PC-9 (cell line): ENCODE data around the gene CCDC85C. TPM values are rescaled to one million over a fixed set of nuclear protein-coding genes. Genes with fewer than 3 reads are reported as not detected.
A peak's percentile ranks its signal among the peaks of the same experiment; 100 is the strongest.

Source experiments
- BruUV-seq: library from RNA; stranded (reverse); fragments of 400-500 nt; replicated peaks from 2 replicates; lab custom pipeline; 2021; lab: Mats Ljungman, UMichigan
- CTCF ChIA-PET: fragments of 300-600 bp; sonication (Branson Sonifier 250); formaldehyde crosslinking; loops from one replicate; lab custom pipeline; 2022; ENCODE audit warnings: antibody characterized with exemption; lab: Charles Lee
- POLR2A ChIA-PET: fragments of 300-600 bp; sonication (Branson Sonifier 250); formaldehyde crosslinking; loops from one replicate; lab custom pipeline; 2022; ENCODE audit warnings: antibody characterized with exemption; ENCODE audit not compliant: unreplicated experiment; lab: Charles Lee
- DNase-seq, 2 experiments: peaks; one replicate each; pipeline versions ENCODE4 v3.0.0 to v3.0.0-alpha.2; 2015 to 2022; ENCODE audit warnings: mixed read lengths in 1 of 2
- H2AFZ ChIP-seq: fragments of 200-600 bp; sonication (generic); 2 replicates; pipeline ENCODE4 v1.8.1; 2017; ENCODE audit warnings: antibody characterized with exemption
- H3F3A ChIP-seq: fragments of 200-600 bp; sonication (generic); 2 replicates; pipeline ENCODE4 v1.8.1; 2017; ENCODE audit warnings: antibody characterized with exemption, mild to moderate bottlenecking, low read depth; ENCODE audit not compliant: insufficient read depth
- H3K27ac ChIP-seq: fragments of 200-600 bp; sonication (generic); 2 replicates; pipeline ENCODE4 v1.6.1; 2016; ENCODE audit warnings: mixed run types
- H3K27me3 ChIP-seq: fragments of 200-600 bp; sonication (generic); 2 replicates; pipeline ENCODE4 v1.6.1; 2016; ENCODE audit warnings: low read depth, mixed run types; ENCODE audit not compliant: insufficient read depth
- H3K36me3 ChIP-seq: fragments of 200-600 bp; sonication (generic); 2 replicates; pipeline ENCODE4 v1.6.1; 2016; ENCODE audit warnings: low read depth, mixed run types
- H3K4me1 ChIP-seq: fragments of 200-600 bp; sonication (generic); replicated peaks from 2 replicates; pipeline ENCODE4 v1.6.1; 2016; ENCODE audit warnings: mixed run types; ENCODE audit not compliant: insufficient read depth
- H3K4me2 ChIP-seq: fragments of 200-600 bp; sonication (generic); 2 replicates; pipeline ENCODE4 v1.6.1; 2017; ENCODE audit warnings: mixed run types
- H3K4me3 ChIP-seq: fragments of 200-600 bp; sonication (generic); 2 replicates; pipeline ENCODE4 v1.6.1; 2016; ENCODE audit warnings: mixed run types
- H3K79me2 ChIP-seq: fragments of 200-600 bp; sonication (generic); 2 replicates; pipeline ENCODE4 v1.6.1; 2017; ENCODE audit warnings: low read depth, mixed run types
- H3K9me2 ChIP-seq: fragments of 200-600 bp; sonication (generic); 2 replicates; pipeline ENCODE4 v1.8.1; 2017; ENCODE audit warnings: mild to moderate bottlenecking; ENCODE audit not compliant: insufficient read depth
- H3K9me3 ChIP-seq: fragments of 200-600 bp; sonication (generic); 2 replicates; pipeline ENCODE4 v1.8.1; 2016; ENCODE audit warnings: low read depth; ENCODE audit not compliant: insufficient read depth
- H4K20me1 ChIP-seq: fragments of 200-600 bp; sonication (generic); 2 replicates; pipeline ENCODE4 v1.8.1; 2017; ENCODE audit not compliant: insufficient read depth
- CTCF ChIP-seq: fragments of 200-600 bp; sonication (generic); conservative IDR thresholded peaks from 2 replicates; pipeline ENCODE4 v1.6.1; 2017; ENCODE audit warnings: mixed run types, antibody characterized with exemption, mild to moderate bottlenecking, moderate library complexity
- EZH2 ChIP-seq: fragments of 200-600 bp; sonication (generic); IDR thresholded peaks from 2 replicates; pipeline ENCODE4 v1.8.0; 2017; ENCODE audit warnings: antibody characterized with exemption, low read depth
- intact Hi-C: fragments of 100-400 bp; cut with micrococcal nuclease; formaldehyde crosslinking; loops from one replicate; pipeline ENCODE4 v1.10.0; 2022; ENCODE audit not compliant: unreplicated experiment
- total RNA-seq: library from RNA; stranded (reverse); gene quantifications from 2 replicates; pipeline ENCODE4 v1.2.3, GENCODE V29; 2021

Gene CCDC85C
- total RNA-seq, 1 experiment from 2014 or later = 21.2 TPM

GRCh38 chr14:99602788-99603415 is 1.1 kb downstream of the CCDC85C start:
- peaks cover 34% of the 10 kb centered on the region for H3K79me2 ChIP-seq
- no peaks in the 10 kb centered on the region for H4K20me1 ChIP-seq
- TF ChIP-seq EZH2 (no peak), CTCF (no peak)
- H3K9me3 ChIP-seq = no peaks in the 10 kb centered on the region
- no peak for DNase-seq
- ChIA-PET POLR2A (no interaction called here), CTCF (no interaction called here)
- peak overlapping the region; percentile 75 for H3K4me2 ChIP-seq
- no peaks in the 10 kb centered on the region for H3K36me3 ChIP-seq
- no peak overlapping the region for H3K27ac ChIP-seq
- H2AFZ ChIP-seq = no peak overlapping the region
- peaks cover 16% of the 10 kb centered on the region for H3K4me1 ChIP-seq
- H3F3A ChIP-seq = no peaks in the 10 kb centered on the region
- peak overlapping the region; percentile 54 for H3K4me3 ChIP-seq
- H3K9me2 ChIP-seq = no peaks in the 10 kb centered on the region
- BruUV-seq = no TSS peak
- intact Hi-C loops = no loop called here
- H3K27me3 ChIP-seq = no peaks in the 10 kb centered on the region

GRCh38 chr14:99602054-99602787 is 1.8 kb downstream of the CCDC85C start:
- no peaks in the 10 kb centered on the region for H4K20me1 ChIP-seq
- intact Hi-C loops = no loop called here
- TF ChIP-seq EZH2 (no peak), CTCF (no peak)
- H3K9me2 ChIP-seq = no peaks in the 10 kb centered on the region
- DNase-seq = no peak
- no peak overlapping the region for H2AFZ ChIP-seq
- CTCF ChIA-PET = no interaction called here
- H3K4me2 ChIP-seq = peak overlapping the region; percentile 75
- POLR2A ChIA-PET = no interaction called here
- H3K4me3 ChIP-seq = peak overlapping the region; percentile 54
- H3K9me3 ChIP-seq = no peaks in the 10 kb centered on the region
- no peaks in the 10 kb centered on the region for H3F3A ChIP-seq
- H3K27me3 ChIP-seq = no peaks in the 10 kb centered on the region
- H3K27ac ChIP-seq = no peak overlapping the region
- no peaks in the 10 kb centered on the region for H3K36me3 ChIP-seq
- peaks cover 16% of the 10 kb centered on the region for H3K4me1 ChIP-seq
- TSS peak; percentile 41 for BruUV-seq
- peaks cover 34% of the 10 kb centered on the region for H3K79me2 ChIP-seq

- no peaks in the 10 kb centered on the region for H3K36me3 ChIP-seq
- no peaks in the 10 kb centered on the region for H3K27me3 ChIP-seq
- DNase-seq = no peak
- TF ChIP-seq EZH2 (no peak), CTCF (no peak)
- no peak overlapping the region for H3K27ac ChIP-seq
- ChIA-PET POLR2A (no interaction called here), CTCF (no interaction called here)
- no peaks in the 10 kb centered on the region for H3K9me2 ChIP-seq
- BruUV-seq = no TSS peak
- H4K20me1 ChIP-seq = no peaks in the 10 kb centered on the region
- intact Hi-C loops = no loop called here
- peaks cover 16% of the 10 kb centered on the region for H3K4me1 ChIP-seq
- H3K9me3 ChIP-seq = no peaks in the 10 kb centered on the region
- H3F3A ChIP-seq = no peaks in the 10 kb centered on the region
- H3K4me2 ChIP-seq = peak overlapping the region; percentile 75
- H2AFZ ChIP-seq = no peak overlapping the region
- H3K4me3 ChIP-seq = no peak overlapping the region; the same call in 1 of the 2 replicates
- H3K79me2 ChIP-seq = peaks cover 34% of the 10 kb centered on the region
Measured at GRCh38 chr14:99601361-99601831, 2.6 kb downstream of the CCDC85C start.
